Gastrocnemius medialis (tissue), 4 donors: ENCODE data around the gene NR4A1. TPM values are rescaled to one million over a fixed set of nuclear protein-coding genes. Genes with fewer than 3 reads are reported as not detected.
A peak's percentile ranks its signal among the peaks of the same experiment; 100 is the strongest.

ENCODE experiments used
- ATAC-seq, 2 donors: fragments of 150-250 bp; one replicate each; pipeline ENCODE4 v1.9.1; 2016
- DNase-seq, 2 donors: peaks; one replicate each; pipeline ENCODE4 v3.0.0-alpha.2; 2019
- H3K27ac ChIP-seq, 4 donors: fragments of 200-600 bp; sonication (generic); 1 replicate in 1 of 4; 2 replicates in 3 of 4; pipeline ENCODE4 v1.5.1; 2016 to 2018; ENCODE audit warnings: mild to moderate bottlenecking in 2 of 4, moderate library complexity in 1 of 4
- H3K27me3 ChIP-seq, 3 donors: fragments of 200-600 bp; sonication (generic) in 2 of 3; 1 replicate in 1 of 3; 2 replicates in 2 of 3; pipeline versions ENCODE4 v1.5.1 to v1.6.0; 2016 to 2019; ENCODE audit warnings: mild to moderate bottlenecking in 1 of 3, moderate library complexity in 1 of 3
- H3K36me3 ChIP-seq, 2 donors: fragments of 200-600 bp; sonication (generic) in 1 of 2; one replicate each; pipeline ENCODE4 v1.5.1; 2017 to 2018
- H3K4me1 ChIP-seq, 2 donors: fragments of 200-600 bp; sonication (generic) in 1 of 2; one replicate each; pipeline ENCODE4 v1.5.1; 2016 to 2017; ENCODE audit warnings: mild to moderate bottlenecking in 2 of 2
- H3K4me3 ChIP-seq, 4 donors: fragments of 200-600 bp; sonication (generic) in 3 of 4; 1 replicate in 1 of 4; 2 replicates in 3 of 4; pipeline ENCODE4 v1.5.1; 2016 to 2019; ENCODE audit warnings: mild to moderate bottlenecking in 2 of 4
- H3K9me3 ChIP-seq, 3 donors: fragments of 200-600 bp; sonication (generic) in 2 of 3; 1 replicate in 1 of 3; 2 replicates in 2 of 3; pipeline ENCODE4 v1.5.1; 2016 to 2019
- CTCF ChIP-seq, 5 experiments: fragments of 450-650 bp in 3 of 5; fragments of 200-600 bp in 2 of 5; sonication (generic) in 2 of 5; IDR thresholded peaks in 4 of 5; conservative IDR thresholded peaks in 1 of 5; 1 replicate in 4 of 5; 2 replicates in 1 of 5; pipeline ENCODE4 v1.5.1; 2016 to 2019; ENCODE audit warnings: antibody characterized with exemption in 5 of 5, mild to moderate bottlenecking in 3 of 5, moderate library complexity in 3 of 5
- POLR2A ChIP-seq, 2 donors: fragments of 450-650 bp; IDR thresholded peaks; one replicate each; pipeline ENCODE4 v1.6.1; 2017; ENCODE audit warnings: antibody characterized with exemption in 2 of 2, mild to moderate bottlenecking in 2 of 2, moderate library complexity in 2 of 2
- in situ Hi-C, 4 donors: fragments of 200-750 bp; cut with MboI; loops; one replicate each; pipeline versions ENCODE4 v1.15.0 to v1.8.0; 2017; ENCODE audit warnings: low sequenced_read_pairs in 4 of 4
- intact Hi-C: fragments of 100-400 bp; cut with DNase I; formaldehyde crosslinking; loops from one replicate; pipeline ENCODE4 v1.15.1; 2023; ENCODE audit warnings: low total_unique reads
- total RNA-seq, 4 donors: library from RNA; depleted of rRNA; stranded (reverse); fragments of >200 nt; gene quantifications; one replicate each; pipeline versions ENCODE4 v1.1.0 to v1.2.3, GENCODE V29; 2016

Gene NR4A1
- total RNA-seq, 4 donors from 2014 or later, result 36.3 to 248 (median 90.1) TPM

DNA sequence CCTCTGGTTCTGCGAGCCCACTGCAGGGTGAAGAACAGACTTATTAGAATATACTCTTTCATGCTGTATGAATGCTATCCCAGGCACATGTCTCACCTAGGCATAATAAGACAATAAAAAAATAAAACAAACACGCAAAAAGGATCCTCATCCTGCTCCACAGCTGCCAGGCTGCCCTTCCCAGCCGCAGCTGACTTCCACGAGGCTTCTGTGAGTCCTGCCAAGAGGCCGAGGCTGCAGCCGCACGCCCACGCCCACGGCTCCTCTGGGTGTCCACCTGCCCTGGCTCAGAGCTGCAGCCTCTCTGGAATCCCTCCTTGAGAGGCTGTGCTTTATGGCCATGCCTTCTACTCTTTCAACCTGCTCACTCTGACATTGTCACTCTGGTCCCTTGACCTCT, 35.1 kb downstream of the NR4A1 start:
- intact Hi-C loops, result loop anchor here (5.0 kb wide), 1 partner anchor 36 kb away; no protein-coding TSS in a partner anchor
- ATAC-seq, result peak; percentile 3

GRCh38 chr12:52086944-52087835, 35.9 kb downstream of the NR4A1 start:
- peaks cover 0 to 4% (median 0%) of the 10 kb centered on the region in 3 donors for H3K27me3 ChIP-seq
- H3K9me3 ChIP-seq, result no peaks in the 10 kb centered on the region
- H3K4me3 ChIP-seq, result peak overlapping the region in 2 of 4 donors; percentile 17 to 39
- TF ChIP-seq CTCF (IDR thresholded peaks at IDR 0.05 in 4 of 5, conservative IDR thresholded peaks at IDR 0.05 in 1 of 5), result no peak
- H3K36me3 ChIP-seq, result no peaks in the 10 kb centered on the region
- in situ Hi-C loops, result loop anchor here in 1 of 4 donors (10.0 kb wide), 1 partner anchor 62 kb away; no protein-coding TSS in a partner anchor
- peak; percentile 50 to 76 for DNase-seq
- peak overlapping the region; percentile 74 to 84 (median 81) for H3K27ac ChIP-seq
- peaks cover 42 to 51% of the 10 kb centered on the region in 2 donors for H3K4me1 ChIP-seq
- ATAC-seq, result peak; percentile 74 to 78
- intact Hi-C loops, result loop anchor here (1.0 to 5.0 kb wide), 2 partner anchors 35 to 62 kb away; no protein-coding TSS in a partner anchor

More for the DNA sequence above, 35.1 kb downstream of the NR4A1 start:
- H3K36me3 ChIP-seq, result no peaks in the 10 kb centered on the region
- DNase-seq, result no peak
- H3K4me1 ChIP-seq, result peaks cover 50 to 59% of the 10 kb centered on the region in 2 donors
- in situ Hi-C loops, result loop anchor here in 1 of 4 donors (10.0 kb wide), 1 partner anchor 62 kb away; no protein-coding TSS in a partner anchor
- TF ChIP-seq POLR2A (IDR thresholded peaks at IDR 0.05) (no peak), CTCF (IDR thresholded peaks at IDR 0.05 in 4 of 5, conservative IDR thresholded peaks at IDR 0.05 in 1 of 5) (no peak)
- no peak overlapping the region for H3K4me3 ChIP-seq
- H3K27ac ChIP-seq, result peak overlapping the region; percentile 74 to 84 (median 81)
- peaks cover 0 to 4% (median 0%) of the 10 kb centered on the region in 3 donors for H3K27me3 ChIP-seq
- no peaks in the 10 kb centered on the region for H3K9me3 ChIP-seq

DNA sequence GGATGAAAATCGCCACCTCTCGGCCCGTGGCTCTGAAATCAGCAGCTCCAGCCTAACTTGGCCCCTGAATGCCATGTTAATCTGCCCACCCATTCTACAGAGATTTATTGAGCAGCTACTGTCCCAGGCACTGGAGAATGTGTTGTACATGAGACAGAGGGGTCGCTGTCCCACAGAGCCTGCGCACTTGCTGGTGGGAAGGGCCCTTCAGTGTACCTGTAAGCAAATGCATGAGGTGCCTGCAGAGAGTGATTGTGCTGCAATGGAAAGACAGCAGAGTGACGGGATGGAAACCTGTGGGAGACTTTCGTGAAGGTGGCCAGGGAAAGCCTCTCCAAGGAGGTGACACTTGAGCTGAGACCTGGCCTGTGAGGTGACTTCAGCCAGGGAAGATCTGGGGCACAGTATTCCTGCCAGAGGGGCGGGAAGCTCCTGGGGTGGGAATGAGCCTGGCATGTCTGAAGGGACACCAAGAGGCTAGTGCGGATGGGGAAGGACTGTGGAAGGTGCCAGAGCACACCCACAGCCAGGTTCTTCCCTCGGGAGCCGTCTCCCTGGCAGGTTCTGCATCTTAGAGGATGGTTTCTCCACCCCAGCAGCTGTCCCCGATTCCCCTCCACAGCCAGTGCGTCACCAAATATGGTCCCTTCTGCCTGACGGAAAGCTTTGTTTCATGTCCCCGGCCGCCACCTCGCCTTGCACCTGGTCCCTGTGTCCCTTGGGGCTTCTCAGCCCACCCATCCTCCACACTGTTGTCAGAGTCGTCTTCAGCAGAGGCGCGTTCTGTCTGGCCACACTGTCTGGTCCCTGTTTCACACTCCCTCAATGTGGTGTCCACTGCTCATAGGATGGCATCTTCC, 36.9 kb downstream of the NR4A1 start:
- Histone ChIP-seq H3K9me3 (no peaks in the 10 kb centered on the region), H3K4me3 (no peak overlapping the region), H3K36me3 (no peaks in the 10 kb centered on the region), H3K4me1 (peaks cover 33 to 42% of the 10 kb centered on the region in 2 donors), H3K27me3 (peaks cover 0 to 4% (median 0%) of the 10 kb centered on the region in 3 donors), H3K27ac (peak overlapping the region; percentile 74 to 84 (median 81))
- ATAC-seq, result peak; percentile 26 to 50
- DNase-seq, result peak in 1 of 2 donors; percentile 73
- TF ChIP-seq POLR2A (IDR thresholded peaks at IDR 0.05) (no peak), CTCF (IDR thresholded peaks at IDR 0.05 in 4 of 5, conservative IDR thresholded peaks at IDR 0.05 in 1 of 5) (no peak)
- intact Hi-C loops, result loop anchor here (1.0 to 5.0 kb wide), 2 partner anchors 34 to 63 kb away; no protein-coding TSS in a partner anchor
- in situ Hi-C loops, result loop anchor here in 1 of 4 donors (10.0 kb wide), 1 partner anchor 63 kb away; no protein-coding TSS in a partner anchor

- H3K36me3 ChIP-seq, result no peaks in the 10 kb centered on the region
- TF ChIP-seq POLR2A (IDR thresholded peaks at IDR 0.05) (no peak), CTCF (IDR thresholded peaks at IDR 0.05 in 4 of 5, conservative IDR thresholded peaks at IDR 0.05 in 1 of 5) (no peak)
- H3K9me3 ChIP-seq, result no peaks in the 10 kb centered on the region
- H3K27ac ChIP-seq, result peak overlapping the region in 1 of 4 donors; percentile 74
- in situ Hi-C loops (loop anchor here in 1 of 4 donors (10.0 kb wide), 1 partner anchor 65 kb away; no protein-coding TSS in a partner anchor), intact Hi-C loops (loop anchor here (5.0 kb wide), 1 partner anchor 33 kb away; no protein-coding TSS in a partner anchor)
- H3K27me3 ChIP-seq, result peaks cover 0 to 4% (median 0%) of the 10 kb centered on the region in 3 donors
- H3K4me3 ChIP-seq, result no peak overlapping the region
- no peak for ATAC-seq
- DNase-seq, result no peak
- H3K4me1 ChIP-seq, result peaks cover 28 to 36% of the 10 kb centered on the region in 2 donors
These were observed 38.2 kb downstream of the NR4A1 start for GRCh38 chr12:52089491-52089890.
